Activated CD4-positive, CD25-positive, alpha-beta regulatory T cell (primary cell): ENCODE data around the gene NEK6.

ENCODE experiments used
- DNase-seq, 4 experiments: peaks; one replicate each; lab custom pipeline; 2025; lab: John Stamatoyannopoulos, UW

The NEK6 gene

GRCh38 chr9:124373851-124374250 is 116.1 kb downstream of the NEK6 start:
- no peak for DNase-seq

GRCh38 chr9:124375726-124376125 is 118.0 kb downstream of the NEK6 start:
- no peak for DNase-seq

GRCh38 chr9:124376329-124376728 is 118.6 kb downstream of the NEK6 start:
- DNase-seq, result no peak

- DNase-seq, result no peak
Measured at GRCh38 chr9:124377551-124378406, 120.0 kb downstream of the NEK6 start.

- DNase-seq, result no peak
Measured at GRCh38 chr9:124381170-124381945, 123.6 kb downstream of the NEK6 start.

- no peak for DNase-seq
Measured at GRCh38 chr9:124384210-124384609, 126.5 kb downstream of the NEK6 start.

GRCh38 chr9:124384846-124385245 is 127.1 kb downstream of the NEK6 start:
- DNase-seq, result no peak

- DNase-seq, result no peak
Measured at GRCh38 chr9:124385623-124386022, 127.9 kb downstream of the NEK6 start.

- no peak for DNase-seq
Measured at GRCh38 chr9:124386201-124386600, 128.5 kb downstream of the NEK6 start.

GRCh38 chr9:124388275-124389048 is 130.7 kb downstream of the NEK6 start:
- no peak for DNase-seq

GRCh38 chr9:124389146-124389939 is 131.6 kb downstream of the NEK6 start:
- DNase-seq, result no peak

GRCh38 chr9:124390794-124391658 is 133.3 kb downstream of the NEK6 start:
- no peak for DNase-seq

GRCh38 chr9:124392254-124392870 is 134.6 kb downstream of the NEK6 start:
- no peak for DNase-seq

- no peak for DNase-seq
Measured at GRCh38 chr9:124392871-124393460, 135.2 kb downstream of the NEK6 start.

- no peak for DNase-seq
Measured at GRCh38 chr9:124394167-124394566, 136.4 kb downstream of the NEK6 start.

- DNase-seq, result no peak
Measured at GRCh38 chr9:124394596-124394995, 136.8 kb downstream of the NEK6 start.

GRCh38 chr9:124395826-124396225 is 138.1 kb downstream of the NEK6 start:
- no peak for DNase-seq

GRCh38 chr9:124398191-124398935 is 140.6 kb downstream of the NEK6 start:
- DNase-seq, result no peak
